HUES48 (cell line): ENCODE measurements around the gene SEMA6A.

ENCODE experiments used
- H3K27ac ChIP-seq: one replicate; pipeline ENCODE4 v1.7.0; 2013; ENCODE audit warnings: low read depth, low read length, inconsistent platforms
- H3K27me3 ChIP-seq: 2 replicates; pipeline ENCODE4 v1.6.1; 2013; ENCODE audit warnings: mild to moderate bottlenecking, low read length; ENCODE audit not compliant: control insufficient read depth, insufficient read depth
- H3K36me3 ChIP-seq: 2 replicates; pipeline ENCODE4 v1.6.1; 2013; ENCODE audit warnings: low read length; ENCODE audit not compliant: control insufficient read depth, insufficient read depth
- H3K4me1 ChIP-seq: 2 replicates; pipeline ENCODE4 v1.6.1; 2013; ENCODE audit warnings: mild to moderate bottlenecking, low read length; ENCODE audit not compliant: control insufficient read depth, insufficient read depth
- H3K4me3 ChIP-seq: 2 replicates; pipeline ENCODE4 v1.5.1; 2013; ENCODE audit warnings: mild to moderate bottlenecking, low read depth, low read length
- H3K9ac ChIP-seq: 2 replicates; pipeline ENCODE4 v1.6.1; 2013; ENCODE audit warnings: mild to moderate bottlenecking, low read depth, low read length, moderate library complexity
- H3K9me3 ChIP-seq: 2 replicates; pipeline ENCODE4 v1.6.1; 2013; ENCODE audit warnings: low read length; ENCODE audit not compliant: control insufficient read depth, insufficient read depth

SEMA6A gene

DNA sequence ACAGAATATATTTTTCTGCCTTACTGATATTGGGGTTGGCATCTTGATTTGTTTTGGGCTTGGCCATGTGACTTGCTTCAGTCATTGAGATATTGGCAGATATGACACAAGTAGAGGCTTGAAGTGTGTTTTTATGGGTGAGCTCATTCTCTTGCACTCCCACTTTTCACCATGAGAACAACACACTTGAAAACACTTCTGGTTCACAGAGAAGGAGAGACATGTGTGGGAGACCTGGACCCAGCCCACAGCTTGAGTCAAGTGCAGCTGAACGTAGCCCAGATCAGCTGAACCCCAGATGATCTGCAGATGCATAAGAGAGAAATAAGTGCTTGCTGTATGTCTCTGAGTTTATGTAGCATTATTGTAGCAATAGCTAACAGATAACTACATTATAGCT lies 155.4 kb downstream of the SEMA6A start:
- Histone ChIP-seq H3K4me1 (no peaks in the 10 kb centered on the region), H3K36me3 (no peaks in the 10 kb centered on the region), H3K27ac (no peak overlapping the region), H3K9ac (no peak overlapping the region), H3K4me3 (no peak overlapping the region), H3K27me3 (no peaks in the 10 kb centered on the region), H3K9me3 (no peaks in the 10 kb centered on the region)

DNA sequence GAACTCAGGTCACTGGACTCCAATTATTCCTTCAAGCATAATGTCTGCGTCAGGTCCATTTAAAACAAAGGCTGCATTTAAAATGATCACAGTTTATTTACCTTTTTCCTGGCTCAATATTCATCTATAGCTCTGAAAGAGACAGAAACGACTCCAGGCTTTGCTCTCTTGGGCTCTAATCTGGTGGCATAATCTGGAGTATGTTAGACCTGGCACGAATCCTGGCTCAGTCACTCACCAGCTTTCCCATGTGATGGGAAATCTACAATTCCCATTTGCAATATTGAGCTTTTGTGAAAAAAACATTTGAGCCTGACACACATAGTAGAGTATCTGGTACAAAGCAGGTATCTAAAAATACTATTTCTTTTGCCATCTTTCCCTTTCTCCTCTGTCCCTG lies 155.8 kb downstream of the SEMA6A start:
- Histone ChIP-seq H3K9ac (no peak overlapping the region), H3K4me3 (no peak overlapping the region), H3K27ac (no peak overlapping the region), H3K9me3 (no peaks in the 10 kb centered on the region), H3K27me3 (no peaks in the 10 kb centered on the region), H3K36me3 (no peaks in the 10 kb centered on the region), H3K4me1 (0 out of 2 replicates have a peak, but pooled peaks cover 1% of the 10 kb centered on the region)

DNA sequence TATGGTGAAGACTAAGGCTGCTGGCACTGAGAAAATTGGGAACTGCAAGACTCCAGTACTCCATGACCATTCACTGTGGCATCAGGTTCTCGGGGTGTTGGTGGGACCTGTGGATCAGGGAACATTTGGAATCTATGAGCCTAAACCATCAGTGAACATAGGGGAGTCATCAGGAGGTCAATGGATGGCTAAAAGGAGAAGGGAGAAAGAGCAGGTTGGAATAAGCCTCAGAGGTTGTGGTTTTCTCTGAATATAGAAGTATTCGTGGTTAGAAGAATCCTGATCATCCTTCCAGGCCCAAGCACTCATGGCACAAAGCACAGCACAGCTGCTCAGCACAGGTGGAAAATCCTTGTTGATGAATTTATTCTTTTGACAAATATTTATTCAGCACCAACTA lies 156.6 kb downstream of the SEMA6A start:
- H3K9me3 ChIP-seq, result no peaks in the 10 kb centered on the region
- H3K27me3 ChIP-seq, result no peaks in the 10 kb centered on the region
- peaks cover 5% of the 10 kb centered on the region; the same call in 1 of the 2 replicates for H3K4me1 ChIP-seq
- no peak overlapping the region for H3K4me3 ChIP-seq
- no peak overlapping the region for H3K9ac ChIP-seq
- no peaks in the 10 kb centered on the region for H3K36me3 ChIP-seq
- H3K27ac ChIP-seq, result no peak overlapping the region

DNA sequence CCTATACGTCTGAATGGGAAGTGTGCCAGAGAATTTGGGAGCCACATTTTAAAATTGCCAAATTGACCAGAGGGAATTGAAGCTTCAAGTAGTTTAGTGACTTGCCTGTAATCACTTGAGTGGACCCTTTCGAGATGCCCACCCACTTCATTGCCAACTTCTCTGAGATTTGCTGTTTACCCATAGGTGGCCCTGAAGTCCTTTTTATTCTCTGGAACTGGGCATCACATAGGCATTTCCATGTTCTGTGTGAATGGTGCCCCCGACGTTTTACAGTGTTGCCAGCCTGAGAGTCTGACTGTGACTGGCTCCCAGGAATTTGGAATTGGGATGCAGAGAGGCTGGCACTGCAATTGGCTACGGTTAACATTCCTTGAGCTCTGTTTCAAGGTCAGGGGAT lies 158.6 kb downstream of the SEMA6A start:
- H3K4me3 ChIP-seq, result no peak overlapping the region
- no peaks in the 10 kb centered on the region for H3K36me3 ChIP-seq
- H3K27ac ChIP-seq, result no peak overlapping the region
- H3K9ac ChIP-seq, result no peak overlapping the region
- H3K27me3 ChIP-seq, result no peaks in the 10 kb centered on the region
- H3K9me3 ChIP-seq, result no peaks in the 10 kb centered on the region
- peaks cover 5% of the 10 kb centered on the region; the same call in 1 of the 2 replicates for H3K4me1 ChIP-seq

DNA sequence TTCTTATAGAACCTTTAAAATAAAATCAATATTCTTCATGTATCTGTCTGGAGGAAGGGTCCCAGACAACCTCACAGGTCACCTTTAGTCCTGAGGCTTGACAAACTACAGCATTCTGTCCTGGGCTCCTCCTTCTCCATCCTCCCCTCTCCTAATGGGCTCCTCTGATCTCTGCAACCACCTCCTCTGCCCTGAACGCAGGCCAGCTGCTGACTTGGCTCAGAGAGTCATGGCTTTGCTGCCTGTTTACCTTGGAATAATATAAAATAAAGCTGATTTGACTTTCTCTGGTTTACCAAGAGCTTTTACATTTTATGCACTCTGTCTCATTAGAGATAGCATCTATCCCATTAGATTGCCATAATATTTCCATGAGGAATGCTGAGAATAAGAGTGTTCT lies 159.4 kb downstream of the SEMA6A start:
- Histone ChIP-seq H3K4me1 (peaks cover 5% of the 10 kb centered on the region; the same call in 1 of the 2 replicates), H3K4me3 (no peak overlapping the region), H3K36me3 (no peaks in the 10 kb centered on the region), H3K27me3 (no peaks in the 10 kb centered on the region), H3K9me3 (no peaks in the 10 kb centered on the region), H3K27ac (no peak overlapping the region), H3K9ac (no peak overlapping the region)

DNA sequence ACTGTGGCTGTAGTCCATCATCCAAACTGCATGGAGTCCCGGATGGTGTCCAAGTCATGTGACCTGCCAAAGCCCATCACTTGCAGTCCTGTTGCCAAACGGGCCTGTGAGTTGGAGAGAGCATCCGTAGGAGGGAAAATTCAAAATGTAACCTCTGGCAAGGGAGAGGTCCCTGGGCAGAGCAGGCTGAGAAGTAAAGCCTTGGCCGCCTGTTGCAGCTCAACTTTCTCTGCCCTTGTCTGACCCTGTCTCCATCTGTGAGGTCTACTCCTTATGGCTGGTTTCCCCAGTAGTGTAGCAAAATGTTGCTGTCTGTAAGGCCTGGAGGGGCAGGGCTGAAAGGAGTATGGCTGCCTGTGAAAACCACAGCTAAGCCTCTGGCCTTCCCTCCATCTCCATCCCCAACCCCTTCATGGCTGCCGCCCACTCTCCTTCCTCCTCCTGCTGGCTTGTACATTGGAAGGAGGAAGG lies 163.5 kb downstream of the SEMA6A start:
- H3K4me1 ChIP-seq, result peaks cover 5% of the 10 kb centered on the region; the same call in 1 of the 2 replicates
- H3K27ac ChIP-seq, result no peak overlapping the region
- H3K4me3 ChIP-seq, result no peak overlapping the region
- no peaks in the 10 kb centered on the region for H3K36me3 ChIP-seq
- H3K27me3 ChIP-seq, result no peaks in the 10 kb centered on the region
- no peak overlapping the region for H3K9ac ChIP-seq
- H3K9me3 ChIP-seq, result no peaks in the 10 kb centered on the region

DNA sequence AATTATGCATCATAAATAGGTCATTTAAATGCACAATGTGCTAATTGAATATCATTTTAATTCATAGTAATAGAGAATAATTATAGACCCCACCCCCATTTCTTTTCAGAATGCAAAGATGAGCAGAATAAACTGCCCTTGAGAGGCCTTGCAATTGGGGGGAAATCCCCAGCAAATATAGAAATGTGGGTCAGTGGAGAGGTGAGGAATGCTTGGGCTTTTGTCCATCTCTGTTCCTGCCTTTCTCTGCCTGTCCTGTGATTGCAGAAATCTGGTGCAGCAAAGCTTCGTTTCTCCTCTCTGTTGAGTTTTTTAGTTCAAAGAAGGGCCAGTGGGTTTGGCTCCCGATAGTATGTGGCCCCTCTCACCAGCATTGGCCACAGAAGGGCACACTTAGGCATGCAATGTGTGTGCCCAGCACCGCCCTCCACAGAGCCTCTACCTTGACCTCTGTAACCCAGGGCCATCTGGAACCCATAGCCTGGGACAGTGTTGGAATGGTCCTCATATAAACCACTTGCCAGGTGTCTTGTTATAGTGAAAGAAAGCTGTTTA lies 164.2 kb downstream of the SEMA6A start:
- Histone ChIP-seq H3K27me3 (no peaks in the 10 kb centered on the region), H3K36me3 (no peaks in the 10 kb centered on the region), H3K4me3 (no peak overlapping the region), H3K9ac (no peak overlapping the region), H3K4me1 (peaks cover 5% of the 10 kb centered on the region; the same call in 1 of the 2 replicates), H3K9me3 (no peaks in the 10 kb centered on the region), H3K27ac (no peak overlapping the region)

DNA sequence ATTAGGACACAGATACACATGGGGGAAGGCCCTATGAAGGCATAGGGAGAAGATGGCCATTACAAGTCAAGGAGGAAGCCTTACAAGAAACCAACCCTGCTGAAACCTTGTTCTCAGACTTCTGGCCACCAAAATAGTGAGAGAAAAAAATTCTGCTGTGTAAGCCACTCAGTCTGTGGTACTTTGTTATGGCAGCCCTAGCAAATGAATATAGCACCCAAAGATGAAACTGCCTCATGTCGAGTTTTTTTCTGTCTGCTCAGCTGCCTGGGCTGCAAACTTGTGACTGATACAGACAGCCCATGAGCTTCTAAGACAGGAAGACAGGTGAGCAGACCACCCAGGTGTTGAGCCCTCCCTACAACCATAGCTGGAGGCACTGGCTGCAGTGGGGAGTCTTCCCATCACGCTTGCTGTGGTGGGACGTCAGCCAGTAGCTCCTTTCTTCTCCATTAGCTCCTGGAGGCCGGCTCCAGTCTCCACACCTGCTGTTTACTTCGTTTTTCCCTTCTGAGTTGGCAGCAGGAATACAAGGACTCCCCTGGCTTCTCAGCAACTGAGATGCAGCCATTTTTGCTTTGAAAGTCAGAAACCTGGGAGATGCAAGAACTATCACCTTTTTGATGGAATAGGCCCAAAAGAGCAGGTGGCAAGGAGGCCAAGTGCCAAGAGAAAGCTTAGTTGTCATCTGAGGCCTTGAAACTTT lies 164.9 kb downstream of the SEMA6A start:
- H3K36me3 ChIP-seq, result no peaks in the 10 kb centered on the region
- H3K9ac ChIP-seq, result no peak overlapping the region

DNA sequence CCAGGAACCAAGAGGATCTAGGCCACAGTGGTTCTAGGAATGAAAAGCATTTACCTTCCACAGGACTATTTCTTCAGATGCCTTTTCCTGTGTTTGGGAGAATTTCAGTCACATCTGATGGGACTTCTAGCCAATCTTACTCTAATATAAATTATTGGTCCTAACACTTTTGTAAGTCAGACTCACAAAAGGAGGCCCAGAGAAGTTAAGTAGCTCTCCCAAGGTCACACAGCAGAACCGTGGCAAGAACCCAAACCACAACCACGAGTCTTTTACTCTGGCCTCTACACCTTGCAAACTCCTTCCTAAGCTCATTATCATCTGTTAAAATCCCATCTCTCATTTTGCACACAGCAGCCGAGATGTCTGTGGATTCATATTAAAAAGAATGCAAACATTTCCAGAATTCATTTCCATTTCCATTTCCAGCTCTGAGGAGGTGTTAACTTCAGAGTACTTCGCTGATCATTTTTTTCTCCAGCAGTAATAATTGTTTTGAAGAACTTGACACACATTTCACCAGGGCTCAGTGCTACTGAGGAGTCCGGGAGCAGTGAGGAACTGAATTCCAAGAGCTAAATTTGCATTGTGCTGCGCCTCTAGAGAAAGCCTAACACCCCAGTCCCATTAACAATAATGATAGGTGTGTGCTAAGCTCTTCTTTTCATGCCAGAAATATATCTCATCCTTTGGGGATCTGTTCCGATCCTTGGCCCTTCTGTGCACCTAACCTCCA lies 168.1 kb downstream of the SEMA6A start:
- Histone ChIP-seq H3K4me3 (no peak overlapping the region), H3K27me3 (no peaks in the 10 kb centered on the region), H3K27ac (no peak overlapping the region), H3K4me1 (no peaks in the 10 kb centered on the region), H3K9me3 (no peaks in the 10 kb centered on the region), H3K9ac (no peak overlapping the region), H3K36me3 (no peaks in the 10 kb centered on the region)

More for the DNA sequence above, 164.9 kb downstream of the SEMA6A start:
- Histone ChIP-seq H3K27me3 (no peaks in the 10 kb centered on the region), H3K9me3 (no peaks in the 10 kb centered on the region), H3K27ac (no peak overlapping the region), H3K4me1 (peaks cover 5% of the 10 kb centered on the region; the same call in 1 of the 2 replicates), H3K4me3 (no peak overlapping the region)

DNA sequence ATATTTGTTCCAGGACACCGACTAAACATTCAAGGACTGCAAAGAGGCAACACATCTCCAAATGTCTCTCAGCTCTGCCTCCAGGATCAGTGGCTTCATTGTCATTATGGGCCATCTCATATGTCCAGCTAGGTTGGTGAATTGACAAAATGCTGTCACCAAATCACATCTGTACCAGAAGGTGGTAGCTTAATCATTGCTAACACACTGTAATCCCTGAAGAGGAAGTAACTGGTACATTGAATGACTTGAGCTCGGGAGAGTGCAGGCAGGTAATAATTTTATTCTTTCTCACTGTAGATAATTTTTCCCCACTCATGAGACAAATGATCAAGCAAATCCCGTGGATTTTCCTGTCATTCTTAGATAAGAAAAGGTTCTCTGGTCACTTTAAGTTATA lies 169.8 kb downstream of the SEMA6A start:
- Histone ChIP-seq H3K4me1 (no peaks in the 10 kb centered on the region), H3K27me3 (no peaks in the 10 kb centered on the region), H3K27ac (no peak overlapping the region), H3K9ac (no peak overlapping the region), H3K9me3 (no peaks in the 10 kb centered on the region), H3K4me3 (no peak overlapping the region), H3K36me3 (no peaks in the 10 kb centered on the region)

DNA sequence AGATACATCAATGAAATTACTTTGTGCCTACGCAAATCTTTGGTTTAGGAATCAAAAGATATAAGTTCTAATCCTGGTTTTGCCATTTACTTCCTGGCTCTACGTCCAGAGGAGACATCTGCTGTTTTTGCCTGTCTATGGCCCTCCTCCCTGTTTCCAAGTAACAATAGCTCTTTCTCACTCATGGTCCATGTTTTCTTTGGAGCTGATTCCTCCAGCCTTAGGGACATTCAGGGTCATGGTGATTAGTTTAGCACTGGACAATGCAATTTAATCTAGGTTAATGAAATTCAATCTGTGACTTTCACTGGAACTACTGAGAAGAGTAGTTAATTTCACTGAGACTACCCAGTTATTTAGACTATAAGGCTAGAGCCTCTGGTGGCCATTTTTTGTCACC lies 170.6 kb downstream of the SEMA6A start:
- H3K9me3 ChIP-seq, result no peaks in the 10 kb centered on the region
- H3K4me1 ChIP-seq, result no peaks in the 10 kb centered on the region
- no peaks in the 10 kb centered on the region for H3K27me3 ChIP-seq
- no peaks in the 10 kb centered on the region for H3K36me3 ChIP-seq
- H3K9ac ChIP-seq, result no peak overlapping the region
- H3K27ac ChIP-seq, result no peak overlapping the region
- no peak overlapping the region for H3K4me3 ChIP-seq
